ENCODE data around the gene AURKA.
A peak's percentile ranks its signal among the peaks of the same experiment; 100 is the strongest.
"Not testable (repeated sequence)": the region's sequence is repeated elsewhere in the genome, so short reads cannot be mapped to it uniquely, and the experiment has no call there.

The AURKA gene

GRCh38 chr20:56345911-56346310 is 46.1 kb downstream of the AURKA start:
- Histone ChIP-seq H3K27me3 (ENCODE audit: insufficient read depth, poor library complexity, severe bottlenecking) (peaks cover 40% of the 10 kb centered on the region), H3K4me3 (ENCODE audit: severe bottlenecking) (no peak overlapping the region), H3K36me3 (ENCODE audit: low read depth) (no peaks in the 10 kb centered on the region), H3K9me3 (ENCODE audit: severe bottlenecking) (no peaks in the 10 kb centered on the region), H3K27ac (ENCODE audit: poor library complexity, severe bottlenecking) (no peak overlapping the region), H3K4me1 (ENCODE audit: insufficient read depth, poor library complexity, severe bottlenecking) (no peaks in the 10 kb centered on the region)
- ATAC-seq (ENCODE audit: low read depth): no peak
- no peak for TF ChIP-seq CTCF (IDR thresholded peaks at IDR 0.05; ENCODE audit: poor library complexity, severe bottlenecking)
- DNase-seq (ENCODE audit: low spot score): peak; percentile 60

- Histone ChIP-seq H3K27me3 (ENCODE audit: insufficient read depth, poor library complexity, severe bottlenecking) (peaks cover 57% of the 10 kb centered on the region), H3K4me3 (ENCODE audit: severe bottlenecking) (no peak overlapping the region)
- peak; percentile 87 for DNase-seq (ENCODE audit: low spot score)
Measured at GRCh38 chr20:56343861-56344381, 48.1 kb downstream of the AURKA start.

GRCh38 chr20:56342783-56343182 is 49.2 kb downstream of the AURKA start:
- DNase-seq (ENCODE audit: low spot score): peak; percentile 62
- Histone ChIP-seq H3K27ac (ENCODE audit: poor library complexity, severe bottlenecking) (no peak overlapping the region), H3K9me3 (ENCODE audit: severe bottlenecking) (no peaks in the 10 kb centered on the region), H3K4me3 (ENCODE audit: severe bottlenecking) (no peak overlapping the region), H3K4me1 (ENCODE audit: insufficient read depth, poor library complexity, severe bottlenecking) (no peaks in the 10 kb centered on the region), H3K27me3 (ENCODE audit: insufficient read depth, poor library complexity, severe bottlenecking) (peaks cover 67% of the 10 kb centered on the region), H3K36me3 (ENCODE audit: low read depth) (no peaks in the 10 kb centered on the region)
- no peak for TF ChIP-seq CTCF (IDR thresholded peaks at IDR 0.05; ENCODE audit: poor library complexity, severe bottlenecking)
- no peak for ATAC-seq (ENCODE audit: low read depth)

More at GRCh38 chr20:56343861-56344381, 48.1 kb downstream of the AURKA start:
- peak; percentile 99 for TF ChIP-seq CTCF (IDR thresholded peaks at IDR 0.05; ENCODE audit: poor library complexity, severe bottlenecking)
- Histone ChIP-seq H3K27ac (ENCODE audit: poor library complexity, severe bottlenecking) (no peak overlapping the region), H3K36me3 (ENCODE audit: low read depth) (no peaks in the 10 kb centered on the region), H3K4me1 (ENCODE audit: insufficient read depth, poor library complexity, severe bottlenecking) (no peaks in the 10 kb centered on the region), H3K9me3 (ENCODE audit: severe bottlenecking) (no peaks in the 10 kb centered on the region)
- peak; percentile 92 for ATAC-seq (ENCODE audit: low read depth)

GRCh38 chr20:56336709-56337108 is 55.3 kb downstream of the AURKA start:
- H3K27ac ChIP-seq (ENCODE audit: poor library complexity, severe bottlenecking); H3K36me3 ChIP-seq (ENCODE audit: low read depth); H3K9me3 ChIP-seq (ENCODE audit: severe bottlenecking); H3K4me3 ChIP-seq (ENCODE audit: severe bottlenecking); ATAC-seq (ENCODE audit: low read depth); H3K4me1 ChIP-seq (ENCODE audit: insufficient read depth, poor library complexity, severe bottlenecking): not testable (repeated sequence)
- H3K27me3 ChIP-seq (ENCODE audit: insufficient read depth, poor library complexity, severe bottlenecking): peaks cover 49% of the 10 kb centered on the region
- DNase-seq (ENCODE audit: low spot score): peak; percentile 55

- Histone ChIP-seq H3K27me3 (ENCODE audit: insufficient read depth, poor library complexity, severe bottlenecking) (no peaks in the 10 kb centered on the region), H3K4me1 (ENCODE audit: insufficient read depth, poor library complexity, severe bottlenecking) (no peaks in the 10 kb centered on the region), H3K36me3 (ENCODE audit: low read depth) (no peaks in the 10 kb centered on the region), H3K9me3 (ENCODE audit: severe bottlenecking) (no peaks in the 10 kb centered on the region), H3K27ac (ENCODE audit: poor library complexity, severe bottlenecking) (no peak overlapping the region), H3K4me3 (ENCODE audit: severe bottlenecking) (no peak overlapping the region)
- DNase-seq (ENCODE audit: low spot score) (peak; percentile 49), ATAC-seq (ENCODE audit: low read depth) (peak; percentile 40; the same call in 1 of the 3 replicates)
- TF ChIP-seq CTCF (IDR thresholded peaks at IDR 0.05; ENCODE audit: poor library complexity, severe bottlenecking): no peak
Measured at GRCh38 chr20:56328861-56329260, 63.2 kb downstream of the AURKA start.

Data from RWPE2 (cell line).